IMR-90 (cell line): ENCODE measurements around the gene DOCK10. TPM values are rescaled to one million over a fixed set of nuclear protein-coding genes. Genes with fewer than 3 reads are reported as not detected.

Experiments
- ATAC-seq: fragments of 200-7000 bp; cut with Tn5 transposase; 2 replicates; pipeline ENCODE4 v1.9.1; 2020; ENCODE audit warnings: low read depth, mild to moderate bottlenecking, moderate library complexity
- BruUV-seq: library from RNA; stranded (reverse); fragments of 400-500 nt; replicated peaks from 2 replicates; lab custom pipeline; 2021; lab: Mats Ljungman, UMichigan
- CTCF ChIA-PET: fragments of 300-600 bp; formaldehyde crosslinking; extraction: SDS; loops from one replicate; lab custom pipeline; 2021; ENCODE audit warnings: antibody characterized with exemption; lab: Yijun Ruan, JAX
- POLR2A ChIA-PET: fragments of 300-600 bp; sonication (Branson Sonifier 250); formaldehyde crosslinking; loops from one replicate; lab custom pipeline; 2022; ENCODE audit warnings: antibody characterized with exemption; ENCODE audit not compliant: unreplicated experiment; lab: Charles Lee
- DNase-seq: peaks from one replicate; pipeline ENCODE4 v3.0.0; 2013
- H2AFZ ChIP-seq: replicated peaks from 2 replicates; pipeline ENCODE3; 2013; ENCODE audit warnings: low read length, mild to moderate bottlenecking; ENCODE audit not compliant: poor library complexity
- H2AK5ac ChIP-seq: 2 replicates; pipeline ENCODE4 v1.6.1; 2013; ENCODE audit warnings: low read depth, low read length, inconsistent platforms
- H2AK9ac ChIP-seq: replicated peaks from 2 replicates; pipeline ENCODE3; 2013; ENCODE audit warnings: mild to moderate bottlenecking, low read depth, low read length, moderate library complexity; ENCODE audit not compliant: poor library complexity
- H2BK120ac ChIP-seq: 2 replicates; pipeline ENCODE4 v1.6.1; 2013; ENCODE audit warnings: low read depth, low read length, inconsistent platforms
- H2BK15ac ChIP-seq: 3 replicates; pipeline ENCODE4 v1.6.1; 2013; ENCODE audit warnings: low read depth, low read length, inconsistent platforms
- H2BK20ac ChIP-seq: 2 replicates; pipeline ENCODE4 v1.6.1; 2013; ENCODE audit warnings: low read depth, mild to moderate bottlenecking, inconsistent platforms, low read length, moderate library complexity
- H2BK5ac ChIP-seq: 2 replicates; pipeline ENCODE4 v1.6.1; 2013; ENCODE audit warnings: mild to moderate bottlenecking, low read depth, low read length, inconsistent platforms; ENCODE audit not compliant: poor library complexity, severe bottlenecking
- H3K14ac ChIP-seq: replicated peaks from 2 replicates; pipeline ENCODE4 v1.6.1; 2013; ENCODE audit warnings: low read depth, low read length, inconsistent platforms
- H3K18ac ChIP-seq: 2 replicates; pipeline ENCODE4 v1.6.1; 2013; ENCODE audit warnings: low read depth, low read length, control low read depth
- H3K23ac ChIP-seq: 2 replicates; pipeline ENCODE4 v1.6.1; 2013; ENCODE audit warnings: low read depth, low read length, inconsistent platforms
- H3K27ac ChIP-seq: 2 replicates; pipeline ENCODE4 v1.5.1; 2013; ENCODE audit warnings: mild to moderate bottlenecking, control low read depth, low read length; ENCODE audit not compliant: insufficient read depth
- H3K27me3 ChIP-seq: 2 replicates; pipeline ENCODE4 v1.6.1; 2013; ENCODE audit warnings: low read length; ENCODE audit not compliant: control insufficient read depth, insufficient read depth
- H3K36me3 ChIP-seq: 2 replicates; pipeline ENCODE4 v1.6.1; 2013; ENCODE audit warnings: low read length, mixed read lengths; ENCODE audit not compliant: control insufficient read depth, insufficient read depth
- H3K4ac ChIP-seq: 2 replicates; pipeline ENCODE4 v1.6.1; 2013; ENCODE audit warnings: low read depth, low read length, inconsistent platforms
- H3K4me1 ChIP-seq: 2 replicates; pipeline ENCODE4 v1.6.1; 2013; ENCODE audit warnings: low read length, mixed read lengths; ENCODE audit not compliant: control insufficient read depth, insufficient read depth
- H3K4me2 ChIP-seq: 2 replicates; pipeline ENCODE4 v1.6.1; 2013; ENCODE audit warnings: low read depth, mild to moderate bottlenecking, control low read depth, low read length, moderate library complexity
- H3K4me3 ChIP-seq: 2 replicates; pipeline ENCODE4 v1.5.1; 2013; ENCODE audit warnings: low read depth, mild to moderate bottlenecking, control low read depth, low read length, moderate library complexity; ENCODE audit not compliant: insufficient read depth
- H3K56ac ChIP-seq: 2 replicates; pipeline ENCODE4 v1.6.1; 2013; ENCODE audit warnings: low read length, inconsistent platforms; ENCODE audit not compliant: insufficient read depth; ENCODE audit errors: extremely low read depth
- H3K79me1 ChIP-seq, 2 experiments: 2 replicates each; pipeline ENCODE4 v1.6.1; 2013; ENCODE audit warnings: low read length in 2 of 2, inconsistent platforms in 1 of 2, low read depth in 1 of 2
- H3K9ac ChIP-seq: 2 replicates; pipeline ENCODE4 v1.6.1; 2013; ENCODE audit warnings: low read depth, low read length, control low read depth
- H3K9me1 ChIP-seq: 2 replicates; pipeline ENCODE4 v1.6.1; 2013; ENCODE audit warnings: low read length, inconsistent platforms; ENCODE audit not compliant: insufficient read depth
- H3K9me3 ChIP-seq: 2 replicates; pipeline ENCODE4 v1.6.1; 2013; ENCODE audit warnings: low read length; ENCODE audit not compliant: control insufficient read depth, insufficient read depth
- H4K20me1 ChIP-seq: 2 replicates; pipeline ENCODE4 v1.6.1; 2013; ENCODE audit warnings: low read length, inconsistent platforms; ENCODE audit not compliant: insufficient read depth
- H4K5ac ChIP-seq: 2 replicates; pipeline ENCODE4 v1.6.1; 2013; ENCODE audit warnings: mild to moderate bottlenecking, low read depth, low read length, control low read depth
- H4K8ac ChIP-seq, 2 experiments: 2 replicates each; pipeline ENCODE4 v1.6.1; 2013; ENCODE audit warnings: low read depth in 2 of 2, low read length in 2 of 2, control low read depth in 1 of 2, inconsistent platforms in 1 of 2
- H4K91ac ChIP-seq: 2 replicates; pipeline ENCODE4 v1.6.1; 2013; ENCODE audit warnings: low read depth, low read length, inconsistent platforms; ENCODE audit not compliant: insufficient read depth
- CHD1 ChIP-seq: IDR thresholded peaks from 2 replicates; pipeline ENCODE4 v1.6.1; 2012; ENCODE audit warnings: low read depth, low read length, improper control_type of control experiment
- FOS ChIP-seq: fragments of 150-350 bp; IDR thresholded peaks from 2 replicates; pipeline ENCODE4 v1.6.1; 2016; ENCODE audit warnings: low read depth, low read length
- MAFK ChIP-seq: IDR thresholded peaks from 2 replicates; pipeline ENCODE4 v1.6.1; 2012; ENCODE audit warnings: low read depth, low read length, improper control_type of control experiment
- MAZ ChIP-seq: IDR thresholded peaks from 2 replicates; pipeline ENCODE4 v1.6.1; 2012; ENCODE audit warnings: low read depth, mild to moderate bottlenecking, low read length, improper control_type of control experiment, moderate library complexity, borderline replicate concordance
- MXI1 ChIP-seq: IDR thresholded peaks from 2 replicates; pipeline ENCODE4 v1.6.1; 2012; ENCODE audit warnings: low read depth, mild to moderate bottlenecking, low read length, moderate library complexity, borderline replicate concordance
- POLR2A ChIP-seq: IDR thresholded peaks from 2 replicates; pipeline ENCODE4 v1.6.1; 2012; ENCODE audit warnings: mild to moderate bottlenecking, low read depth, low read length
- WGBS, 2 experiments: methylation state at CpG; one replicate each; pipeline versions ENCODE4 v1.1.5 to v1.1.7; 2013; ENCODE audit warnings: missing lambda C conversion rate in 2 of 2; ENCODE audit not compliant: insufficient read length in 1 of 2; ENCODE audit errors: extremely low coverage in 2 of 2; 5-methylcytosine and 5-hydroxymethylcytosine counted together
- dilution Hi-C: fragments of 300-500 bp; cut with HindIII; formaldehyde crosslinking; loops from one replicate; pipeline ENCODE4 v1.14.3; 2018; ENCODE audit warnings: low sequenced_read_pairs; ENCODE audit not compliant: unreplicated experiment
- in situ Hi-C: fragments of 300-500 bp; cut with MboI; formaldehyde crosslinking; loops from 3 replicates; pipeline ENCODE4 v1.14.3; 2019; ENCODE audit warnings: low sequenced_read_pairs, inconsistent platforms, mixed read lengths
- intact Hi-C: fragments of 100-400 bp; cut with micrococcal nuclease; formaldehyde crosslinking; loops from 2 replicates; pipeline ENCODE4 v1.10.0; 2022
- polyA plus RNA-seq, 3 experiments: library from polyadenylated mRNA; depleted of rRNA; stranded (reverse); fragments of >200 nt; gene quantifications; 2 replicates each; pipeline ENCODE4 v1.2.3, GENCODE V29; 2012; ENCODE audit warnings: low replicate concordance in 1 of 3
- total RNA-seq: library from RNA; depleted of rRNA; stranded (reverse); fragments of >200 nt; gene quantifications from 2 replicates; pipeline ENCODE4 v1.2.3, GENCODE V29; 2012

The DOCK10 gene
- total and polyA plus RNA-seq, 2 of the 4 experiments (the other 2 are of a cell fraction): 58.6 to 75.3 TPM

DNA sequence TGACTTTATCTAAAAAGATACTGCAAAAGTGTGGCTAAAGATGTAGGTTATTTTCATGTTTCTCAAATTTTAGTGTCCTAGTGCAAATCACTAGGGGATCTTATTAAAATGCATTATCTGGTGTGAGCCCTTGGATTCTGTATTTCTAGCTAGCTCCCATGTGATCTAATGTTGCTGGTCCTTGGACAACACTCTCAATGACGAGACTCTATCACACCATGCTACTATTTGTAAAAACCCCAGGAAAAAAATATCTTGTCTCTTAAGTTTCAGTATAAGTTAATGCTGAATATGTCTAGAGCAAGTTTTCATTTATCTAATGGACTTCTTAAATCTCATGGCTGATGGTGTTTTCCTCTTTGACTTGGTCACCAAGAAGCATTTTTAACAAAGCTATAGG is 5.8 kb downstream of the DOCK10 start:
- no TSS peak for BruUV-seq
- POLR2A ChIA-PET: no interaction called here

More for the DNA sequence above, 5.8 kb downstream of the DOCK10 start:
- Histone ChIP-seq H2BK120ac (no peak overlapping the region), H2BK5ac (no peak overlapping the region), H4K8ac (no peak overlapping the region), H2AK9ac (no peak overlapping the region), H3K9me1 (peaks cover 8% of the 10 kb centered on the region), H3K36me3 (no peaks in the 10 kb centered on the region), H3K18ac (no peak overlapping the region), H4K91ac (no peak overlapping the region), H4K5ac (no peak overlapping the region), H3K14ac (no peak overlapping the region), H2BK20ac (no peak overlapping the region), H3K27me3 (no peaks in the 10 kb centered on the region), H2AFZ (no peak overlapping the region), H3K4me1 (peaks cover 2% of the 10 kb centered on the region; the same call in 1 of the 2 replicates), H4K20me1 (no peaks in the 10 kb centered on the region), H3K9ac (no peak overlapping the region), H3K79me1 (peaks cover 7 to 50% of the 10 kb centered on the region in 2 experiments; a peak in 3 of 4 replicates), H3K23ac (no peak overlapping the region), H2AK5ac (no peak overlapping the region), H3K4me3 (no peak overlapping the region), H3K4ac (no peak overlapping the region), H2BK15ac (no peak overlapping the region), H3K4me2 (no peak overlapping the region), H3K56ac (no peak overlapping the region), H3K27ac (no peak overlapping the region), H3K9me3 (no peaks in the 10 kb centered on the region)
- TF ChIP-seq MXI1 (no peak), FOS (no peak), CHD1 (no peak), MAZ (no peak), POLR2A (no peak), MAFK (no peak)
- CTCF ChIA-PET: no interaction called here
- intact Hi-C loops (no loop called here), dilution Hi-C loops (no loop called here), in situ Hi-C loops (no loop called here)
- WGBS, 2 experiments: no CpG with 5 or more reads among the region's 1 CpG
- ATAC-seq (no peak), DNase-seq (no peak)
